Measurements from ENCODE around the gene IL17C.

DNA sequence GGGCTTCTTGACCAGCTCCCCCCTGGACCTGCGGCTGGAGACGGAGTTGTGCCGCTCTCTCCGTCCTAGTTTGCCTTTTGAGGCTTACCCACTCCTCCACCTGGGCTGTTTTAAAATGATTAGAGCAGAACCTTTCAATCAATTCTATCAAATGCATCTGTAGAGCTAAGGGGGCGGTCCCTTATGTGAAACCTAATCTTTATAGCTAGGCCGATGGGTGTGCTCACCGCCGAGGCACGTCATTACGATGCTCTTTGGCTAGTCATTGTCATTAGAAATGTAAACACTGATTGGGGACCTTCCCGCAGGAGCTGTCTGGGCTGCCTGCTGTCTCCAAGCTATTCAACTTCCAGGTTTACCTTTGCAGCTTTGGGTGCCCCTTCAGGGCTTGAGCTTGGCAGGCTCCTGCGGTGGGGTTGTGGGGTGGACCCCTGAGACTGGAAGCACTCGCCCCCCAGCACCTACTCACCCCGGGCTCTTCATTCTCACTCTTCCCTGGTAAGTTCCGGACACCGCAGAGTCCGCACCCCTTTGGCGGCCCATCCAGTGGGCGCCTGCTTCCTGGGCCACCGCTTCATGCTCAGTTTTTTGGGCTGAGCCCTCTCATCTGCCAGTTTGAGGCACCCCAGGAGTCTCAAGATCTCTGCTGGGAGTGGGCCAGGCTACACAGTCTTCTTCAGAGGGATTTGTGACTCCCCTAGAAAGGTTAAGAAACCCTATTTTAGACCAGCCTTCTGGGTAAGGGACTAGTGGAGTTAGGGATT is 20.9 kb upstream of the IL17C start:
- TF ChIP-seq JUN (IDR thresholded peaks at IDR 0.05): no peak
- TF ChIP-seq ZNF302 (CRISPR knock-in tag; IDR thresholded peaks at IDR 0.05): no peak
- no peak for TF ChIP-seq CTCF (IDR thresholded peaks at IDR 0.05)
- no peak for TF ChIP-seq POLR2A (IDR thresholded peaks at IDR 0.05; ENCODE audit: low read length)
- no peak for TF ChIP-seq SMC3 (IDR thresholded peaks at IDR 0.05)
- no peak for TF ChIP-seq MAFK (IDR thresholded peaks at IDR 0.05; ENCODE audit: partially characterized antibody)
- no peak for TF ChIP-seq CEBPB (IDR thresholded peaks at IDR 0.05)
- TF ChIP-seq SREBF2 (IDR thresholded peaks at IDR 0.05): no peak
- TF ChIP-seq, protein P1, sequence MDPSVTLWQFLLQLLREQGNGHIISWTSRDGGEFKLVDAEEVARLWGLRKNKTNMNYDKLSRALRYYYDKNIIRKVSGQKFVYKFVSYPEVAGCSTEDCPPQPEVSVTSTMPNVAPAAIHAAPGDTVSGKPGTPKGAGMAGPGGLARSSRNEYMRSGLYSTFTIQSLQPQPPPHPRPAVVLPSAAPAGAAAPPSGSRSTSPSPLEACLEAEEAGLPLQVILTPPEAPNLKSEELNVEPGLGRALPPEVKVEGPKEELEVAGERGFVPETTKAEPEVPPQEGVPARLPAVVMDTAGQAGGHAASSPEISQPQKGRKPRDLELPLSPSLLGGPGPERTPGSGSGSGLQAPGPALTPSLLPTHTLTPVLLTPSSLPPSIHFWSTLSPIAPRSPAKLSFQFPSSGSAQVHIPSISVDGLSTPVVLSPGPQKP (IDR thresholded peaks at IDR 0.05; ENCODE audit: low read depth, low read length): no peak
- TF ChIP-seq, protein P2, sequence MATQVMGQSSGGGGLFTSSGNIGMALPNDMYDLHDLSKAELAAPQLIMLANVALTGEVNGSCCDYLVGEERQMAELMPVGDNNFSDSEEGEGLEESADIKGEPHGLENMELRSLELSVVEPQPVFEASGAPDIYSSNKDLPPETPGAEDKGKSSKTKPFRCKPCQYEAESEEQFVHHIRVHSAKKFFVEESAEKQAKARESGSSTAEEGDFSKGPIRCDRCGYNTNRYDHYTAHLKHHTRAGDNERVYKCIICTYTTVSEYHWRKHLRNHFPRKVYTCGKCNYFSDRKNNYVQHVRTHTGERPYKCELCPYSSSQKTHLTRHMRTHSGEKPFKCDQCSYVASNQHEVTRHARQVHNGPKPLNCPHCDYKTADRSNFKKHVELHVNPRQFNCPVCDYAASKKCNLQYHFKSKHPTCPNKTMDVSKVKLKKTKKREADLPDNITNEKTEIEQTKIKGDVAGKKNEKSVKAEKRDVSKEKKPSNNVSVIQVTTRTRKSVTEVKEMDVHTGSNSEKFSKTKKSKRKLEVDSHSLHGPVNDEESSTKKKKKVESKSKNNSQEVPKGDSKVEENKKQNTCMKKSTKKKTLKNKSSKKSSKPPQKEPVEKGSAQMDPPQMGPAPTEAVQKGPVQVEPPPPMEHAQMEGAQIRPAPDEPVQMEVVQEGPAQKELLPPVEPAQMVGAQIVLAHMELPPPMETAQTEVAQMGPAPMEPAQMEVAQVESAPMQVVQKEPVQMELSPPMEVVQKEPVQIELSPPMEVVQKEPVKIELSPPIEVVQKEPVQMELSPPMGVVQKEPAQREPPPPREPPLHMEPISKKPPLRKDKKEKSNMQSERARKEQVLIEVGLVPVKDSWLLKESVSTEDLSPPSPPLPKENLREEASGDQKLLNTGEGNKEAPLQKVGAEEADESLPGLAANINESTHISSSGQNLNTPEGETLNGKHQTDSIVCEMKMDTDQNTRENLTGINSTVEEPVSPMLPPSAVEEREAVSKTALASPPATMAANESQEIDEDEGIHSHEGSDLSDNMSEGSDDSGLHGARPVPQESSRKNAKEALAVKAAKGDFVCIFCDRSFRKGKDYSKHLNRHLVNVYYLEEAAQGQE (IDR thresholded peaks at IDR 0.05): no peak

Measured in A549 (cell line).